Stimulated activated CD8-positive, alpha-beta memory T cell treated with anti-CD3 and anti-CD28 coated beads, Interleukin-4, amount 100 ng/mL, for 48 hours (primary cell): ENCODE data around the gene IL1RAPL2.
A peak's percentile ranks its signal among the peaks of the same experiment; 100 is the strongest.
"Not testable (repeated sequence)": the region's sequence is repeated elsewhere in the genome, so short reads cannot be mapped to it uniquely, and the experiment has no call there.

Experiments
- DNase-seq: peaks from one replicate; pipeline ENCODE4 v3.0.0-alpha.2; 2020

The IL1RAPL2 gene

GRCh38 chrX:104863466-104863865, 297.5 kb downstream of the IL1RAPL2 start:
- DNase-seq, result no peak

- DNase-seq, result no peak
Observed at GRCh38 chrX:104864296-104864695, 298.3 kb downstream of the IL1RAPL2 start.

DNA sequence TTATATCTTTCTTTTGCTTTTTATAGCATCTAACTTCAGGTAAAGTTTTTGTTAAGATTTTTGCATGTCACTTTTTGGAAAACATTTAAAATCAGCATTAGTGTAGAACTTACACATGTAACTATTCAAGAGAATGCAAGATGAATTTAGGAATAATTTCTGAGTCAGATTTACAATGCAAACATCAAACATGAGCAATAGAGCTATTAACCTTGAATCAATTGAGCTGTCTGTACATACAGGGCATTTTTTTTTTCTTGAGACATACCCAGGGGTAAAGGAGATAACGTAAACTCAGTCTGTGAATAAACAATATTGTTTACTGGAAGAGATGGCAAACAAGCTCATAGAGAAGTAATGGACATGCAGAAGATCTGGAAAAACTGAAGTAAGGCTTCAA, 311.5 kb downstream of the IL1RAPL2 start:
- DNase-seq, result no peak

DNA sequence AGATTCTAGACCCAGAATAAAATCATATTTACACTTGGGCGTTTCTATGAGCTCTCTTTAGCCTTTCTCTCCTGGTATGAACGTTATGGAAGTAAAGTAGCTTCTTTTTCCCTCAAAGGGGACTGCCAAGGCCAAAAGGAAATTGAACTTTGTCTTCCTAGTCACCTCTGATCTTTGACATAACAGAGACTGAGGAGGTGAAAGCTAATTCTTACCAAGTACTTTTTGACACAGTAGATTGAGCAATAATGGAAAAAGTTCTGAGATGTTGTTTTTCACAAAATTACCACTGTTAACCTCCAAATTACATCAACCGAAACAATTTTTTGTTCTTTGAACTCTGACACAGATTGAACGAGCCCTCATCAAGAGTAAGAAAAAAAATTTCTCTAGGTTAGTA, 336.1 kb downstream of the IL1RAPL2 start:
- no peak for DNase-seq

DNA sequence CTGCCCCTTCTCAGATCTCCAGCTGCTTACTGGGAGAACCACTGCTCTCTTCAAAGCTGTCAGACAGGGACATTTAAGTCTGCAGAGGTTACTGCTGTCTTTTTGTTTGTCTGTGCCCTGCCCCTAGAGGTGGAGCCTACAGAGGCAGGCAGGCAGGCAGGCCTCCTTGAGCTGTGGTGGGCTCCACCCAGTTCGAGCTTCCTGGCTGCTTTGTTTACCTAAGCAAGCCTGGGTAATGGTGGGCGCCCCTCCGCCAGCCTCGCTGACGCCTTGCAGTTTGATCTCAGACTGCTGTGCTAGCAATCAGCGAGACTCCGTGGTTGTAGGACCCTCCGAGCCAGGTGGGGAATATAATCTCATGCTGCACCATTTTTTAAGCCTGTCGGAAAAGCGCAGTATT, 343.7 kb downstream of the IL1RAPL2 start:
- peak; percentile 20 for DNase-seq

- DNase-seq, result no peak
Observed at GRCh38 chrX:104913348-104913747, 347.3 kb downstream of the IL1RAPL2 start.

DNA sequence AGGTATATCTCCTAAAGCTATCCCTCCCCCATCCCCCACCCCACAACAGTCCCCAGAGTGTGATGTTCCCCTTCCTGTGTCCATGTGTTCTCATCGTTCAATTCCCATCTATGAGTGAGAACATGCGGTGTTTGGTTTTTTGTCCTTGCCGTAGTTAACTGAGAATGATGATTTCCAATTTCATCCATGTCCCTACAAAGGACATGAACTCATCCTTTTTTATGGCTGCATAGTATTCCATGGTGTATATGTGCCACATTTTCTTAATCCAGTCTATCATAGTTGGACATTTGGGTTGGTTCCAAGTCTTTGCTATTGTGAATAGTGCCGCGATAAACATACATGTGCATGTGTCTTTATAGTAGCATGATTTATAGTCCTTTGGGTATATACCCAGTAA, 348.7 kb downstream of the IL1RAPL2 start:
- not testable (repeated sequence) for DNase-seq

GRCh38 chrX:104918122-104918521, 352.1 kb downstream of the IL1RAPL2 start:
- DNase-seq, result no peak

DNA sequence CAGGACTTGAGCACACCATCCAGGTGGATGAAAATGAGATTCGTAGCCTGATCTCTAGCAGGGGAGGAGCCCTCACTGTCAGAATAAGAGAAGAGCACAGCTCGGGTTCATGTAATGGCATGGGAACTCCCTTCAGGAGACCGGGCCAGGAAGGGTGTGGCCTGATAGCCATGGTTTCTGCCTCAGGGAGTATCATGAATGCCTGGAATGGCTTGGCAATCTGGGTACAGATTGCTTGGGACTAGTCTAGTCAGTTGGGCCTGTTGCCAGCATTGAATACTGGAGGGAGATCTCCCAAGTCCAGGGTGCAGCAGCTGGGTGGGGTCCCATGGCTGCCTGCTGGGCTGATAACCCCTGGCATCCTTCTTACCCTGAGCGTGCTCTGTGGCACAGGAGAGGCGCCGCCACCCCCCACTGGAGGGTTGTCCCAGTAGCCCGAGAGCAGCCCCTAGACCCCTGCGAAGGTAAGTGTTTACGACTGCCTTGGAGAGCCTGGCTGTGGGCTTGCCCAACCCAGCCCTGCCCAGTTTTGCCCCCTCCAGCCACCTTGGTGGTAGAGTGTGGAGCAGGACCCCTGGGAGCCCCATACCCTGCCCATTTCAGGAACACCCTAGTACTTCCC, 355.7 kb downstream of the IL1RAPL2 start:
- DNase-seq, result no peak

DNA sequence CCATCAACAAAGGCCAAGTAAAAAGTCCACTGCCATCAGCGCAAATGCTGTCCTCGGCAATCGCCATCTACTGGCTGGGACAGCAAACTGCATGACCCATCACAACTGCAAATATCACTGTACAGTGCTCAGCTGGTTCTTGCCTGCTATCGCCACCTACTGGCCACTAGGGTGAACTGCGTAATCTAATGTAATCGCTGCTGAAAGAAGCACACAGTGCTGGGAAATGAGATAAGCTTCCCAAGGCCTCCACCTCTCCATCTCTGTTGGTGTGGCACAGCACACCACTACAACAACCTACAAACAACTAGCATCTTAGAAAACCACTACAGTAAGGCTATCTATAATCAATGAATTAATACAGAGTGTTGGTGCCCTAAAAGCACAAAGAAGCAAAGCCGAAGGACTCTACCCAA, 356.2 kb downstream of the IL1RAPL2 start:
- peak; percentile 67 for DNase-seq

GRCh38 chrX:104929324-104929723, 363.3 kb downstream of the IL1RAPL2 start:
- no peak for DNase-seq

DNA sequence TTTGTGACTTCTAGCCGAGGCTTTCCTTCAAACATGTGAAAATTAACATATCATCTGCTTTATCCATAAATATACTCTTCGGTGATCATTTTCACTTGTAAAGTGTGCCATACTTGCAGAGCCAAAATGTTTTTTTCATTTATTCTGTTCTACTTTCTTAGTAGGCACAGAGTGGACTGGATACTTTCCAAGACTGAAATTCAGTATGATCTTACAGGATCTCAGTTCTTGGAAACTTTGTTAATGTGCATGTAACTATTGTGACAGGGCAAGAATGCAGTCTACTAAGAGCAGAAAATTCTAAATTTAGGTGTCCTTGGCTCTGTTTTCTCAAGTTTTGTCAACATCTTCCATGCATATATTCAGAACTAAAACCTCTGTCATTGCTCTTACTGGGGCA, 369.6 kb downstream of the IL1RAPL2 start:
- DNase-seq, result no peak

DNA sequence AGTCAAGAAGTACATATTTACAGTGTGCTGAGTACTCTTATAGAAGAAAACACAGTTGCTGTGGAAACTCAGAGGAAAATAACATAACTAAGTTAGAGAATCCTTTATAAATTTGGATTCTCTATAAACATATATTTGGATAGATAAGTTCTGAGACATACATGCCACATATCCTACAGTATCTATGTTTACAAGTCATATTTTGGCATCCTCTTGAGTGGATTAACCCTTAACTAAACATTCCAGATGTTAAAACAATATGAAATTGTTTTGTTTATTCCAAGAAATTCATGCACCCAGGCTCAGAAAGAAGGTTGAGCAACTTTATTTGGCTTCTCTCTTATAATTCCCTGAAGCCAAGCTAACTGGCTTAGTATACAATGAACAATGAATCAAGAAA, 387.3 kb downstream of the IL1RAPL2 start:
- no peak for DNase-seq

DNA sequence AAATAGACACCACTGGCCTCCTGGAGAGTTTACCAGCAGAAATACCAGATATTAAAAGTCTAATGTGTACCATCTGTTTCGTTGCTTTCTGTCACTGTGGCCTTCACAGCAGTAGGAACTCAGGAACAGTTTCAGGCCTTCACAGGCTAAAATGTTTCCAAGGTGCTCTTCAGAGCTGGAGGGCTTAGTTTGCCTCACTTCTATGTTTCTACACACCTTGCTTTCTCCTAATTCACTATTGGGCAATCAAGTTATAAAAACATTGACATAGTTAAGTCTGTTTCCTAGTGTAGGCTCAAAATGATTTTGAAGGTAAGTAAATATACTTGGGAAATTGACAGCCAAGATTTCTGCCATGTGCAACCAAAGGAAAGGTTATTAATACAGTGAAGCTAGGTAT, 395.9 kb downstream of the IL1RAPL2 start:
- no peak for DNase-seq

GRCh38 chrX:104968241-104968640, 402.2 kb downstream of the IL1RAPL2 start:
- DNase-seq, result no peak

- no peak for DNase-seq
Observed at GRCh38 chrX:104972737-104973136, 406.7 kb downstream of the IL1RAPL2 start.

- DNase-seq, result no peak
Observed at GRCh38 chrX:104987063-104987462, 421.1 kb downstream of the IL1RAPL2 start.

DNA sequence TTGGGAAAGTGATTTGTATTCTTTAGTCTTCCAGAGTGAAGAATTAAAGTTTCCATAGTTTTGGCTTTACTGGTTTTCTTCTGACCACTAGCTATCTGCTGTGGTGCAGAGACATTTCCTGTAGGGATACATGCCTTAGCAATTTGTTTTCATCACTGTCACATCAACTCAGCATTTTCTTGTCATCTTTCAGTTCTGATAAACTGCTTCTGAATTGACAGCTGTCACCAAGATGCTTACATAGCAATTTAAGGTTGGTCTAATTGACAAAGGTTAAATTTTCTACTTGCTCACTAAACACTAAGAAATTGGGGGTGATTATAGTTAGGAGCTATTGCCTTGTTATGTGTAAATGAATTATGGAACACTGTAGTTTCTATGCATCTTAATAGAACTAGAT, 422.0 kb downstream of the IL1RAPL2 start:
- no peak for DNase-seq

- no peak for DNase-seq
Observed at GRCh38 chrX:104995546-104995945, 429.5 kb downstream of the IL1RAPL2 start.

DNA sequence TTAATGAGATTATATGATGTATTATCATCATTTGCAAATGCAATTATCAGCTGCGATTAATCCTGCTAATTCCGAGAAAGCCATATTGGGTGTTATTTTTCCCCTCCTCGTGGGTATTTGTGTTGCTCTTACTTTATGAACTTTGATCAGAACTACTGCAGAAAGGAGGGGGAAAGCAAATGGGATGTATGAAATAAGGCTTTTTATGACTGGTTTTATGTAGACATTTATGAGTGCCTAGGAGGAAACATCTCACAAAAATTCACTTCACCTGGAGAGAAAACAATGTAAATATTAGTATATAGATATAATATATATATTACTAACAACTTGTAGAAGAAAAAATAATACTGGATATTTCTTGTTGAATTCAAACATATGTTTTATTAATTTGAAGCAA, 440.1 kb downstream of the IL1RAPL2 start:
- no peak for DNase-seq

- DNase-seq, result no peak
Observed at GRCh38 chrX:105006996-105007395, 441.0 kb downstream of the IL1RAPL2 start.

- DNase-seq, result no peak
Observed at GRCh38 chrX:105013719-105014118, 447.7 kb downstream of the IL1RAPL2 start.

GRCh38 chrX:105017641-105018040, 451.6 kb downstream of the IL1RAPL2 start:
- DNase-seq, result no peak

GRCh38 chrX:105018865-105019264, 452.9 kb downstream of the IL1RAPL2 start:
- no peak for DNase-seq

GRCh38 chrX:105028962-105029361, 463.0 kb downstream of the IL1RAPL2 start:
- not testable (repeated sequence) for DNase-seq
